Measurements from ENCODE around the gene VSTM2B.

DNA sequence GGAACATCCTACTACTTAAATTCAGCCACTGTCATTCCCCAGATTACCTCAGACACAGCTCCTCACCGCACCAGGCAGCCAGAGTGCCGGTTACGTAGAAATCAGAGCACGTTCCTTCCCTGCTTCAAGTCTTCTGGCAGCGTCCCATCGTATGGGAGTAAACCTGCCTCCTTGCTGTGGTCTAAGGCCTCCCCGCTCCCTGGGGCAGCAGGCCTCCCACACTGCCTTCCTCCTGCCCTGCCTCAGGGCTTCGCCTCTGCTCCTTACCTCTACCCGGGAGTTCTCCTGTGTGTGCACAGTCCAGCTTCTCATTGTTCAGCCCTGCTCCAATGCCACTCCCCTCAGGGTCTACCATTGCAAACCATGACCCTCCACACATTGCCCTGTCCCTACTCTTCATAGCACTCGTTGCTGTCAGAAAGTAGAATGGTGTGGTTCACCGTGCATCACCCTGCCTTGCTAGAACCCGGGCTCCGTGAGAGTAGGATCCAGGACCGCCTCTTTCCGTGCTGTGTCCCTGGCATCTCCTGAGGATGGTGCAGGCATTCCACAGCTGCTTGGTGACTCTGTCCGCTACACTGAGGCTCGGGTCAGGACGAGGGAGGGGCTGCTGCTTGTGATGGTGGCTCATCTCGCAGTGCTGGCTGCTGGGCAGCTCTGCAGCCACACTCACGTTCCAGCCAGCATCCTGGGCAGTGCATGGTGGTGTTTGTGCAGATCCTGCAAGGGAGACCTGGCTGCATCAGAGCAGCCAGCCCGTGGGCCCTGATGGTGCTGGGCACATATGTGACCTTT is 87.2 kb downstream of the VSTM2B start:
- TF ChIP-seq, protein P1, sequence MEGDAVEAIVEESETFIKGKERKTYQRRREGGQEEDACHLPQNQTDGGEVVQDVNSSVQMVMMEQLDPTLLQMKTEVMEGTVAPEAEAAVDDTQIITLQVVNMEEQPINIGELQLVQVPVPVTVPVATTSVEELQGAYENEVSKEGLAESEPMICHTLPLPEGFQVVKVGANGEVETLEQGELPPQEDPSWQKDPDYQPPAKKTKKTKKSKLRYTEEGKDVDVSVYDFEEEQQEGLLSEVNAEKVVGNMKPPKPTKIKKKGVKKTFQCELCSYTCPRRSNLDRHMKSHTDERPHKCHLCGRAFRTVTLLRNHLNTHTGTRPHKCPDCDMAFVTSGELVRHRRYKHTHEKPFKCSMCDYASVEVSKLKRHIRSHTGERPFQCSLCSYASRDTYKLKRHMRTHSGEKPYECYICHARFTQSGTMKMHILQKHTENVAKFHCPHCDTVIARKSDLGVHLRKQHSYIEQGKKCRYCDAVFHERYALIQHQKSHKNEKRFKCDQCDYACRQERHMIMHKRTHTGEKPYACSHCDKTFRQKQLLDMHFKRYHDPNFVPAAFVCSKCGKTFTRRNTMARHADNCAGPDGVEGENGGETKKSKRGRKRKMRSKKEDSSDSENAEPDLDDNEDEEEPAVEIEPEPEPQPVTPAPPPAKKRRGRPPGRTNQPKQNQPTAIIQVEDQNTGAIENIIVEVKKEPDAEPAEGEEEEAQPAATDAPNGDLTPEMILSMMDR (IDR thresholded peaks at IDR 0.05; ENCODE audit: low read depth, low read length, missing input control), result no peak
- TF ChIP-seq HNF4A (conservative IDR thresholded peaks at IDR 0.05), result no peak
- TF ChIP-seq JUND (IDR thresholded peaks at IDR 0.05), result no peak
- TF ChIP-seq TAF1 (conservative IDR thresholded peaks at IDR 0.05), result no peak
- TF ChIP-seq GABPA (IDR thresholded peaks at IDR 0.05 in 1 of 2, conservative IDR thresholded peaks at IDR 0.05 in 1 of 2), result no peak
- no peak for TF ChIP-seq YY1 (IDR thresholded peaks at IDR 0.05)
- TF ChIP-seq MAX (IDR thresholded peaks at IDR 0.05), result no peak
- no peak for TF ChIP-seq RAD21 (IDR thresholded peaks at IDR 0.05)
